IMR-90 (cell line): Measurements from ENCODE around the gene NPR3. TPM values are rescaled to one million over a fixed set of nuclear protein-coding genes. Genes with fewer than 3 reads are reported as not detected.

Source experiments
- ATAC-seq: fragments of 200-7000 bp; cut with Tn5 transposase; 2 replicates; pipeline ENCODE4 v1.9.1; 2020; ENCODE audit warnings: low read depth, mild to moderate bottlenecking, moderate library complexity
- BruUV-seq: library from RNA; stranded (reverse); fragments of 400-500 nt; replicated peaks from 2 replicates; lab custom pipeline; 2021; lab: Mats Ljungman, UMichigan
- CTCF ChIA-PET: fragments of 300-600 bp; formaldehyde crosslinking; extraction: SDS; loops from one replicate; lab custom pipeline; 2021; ENCODE audit warnings: antibody characterized with exemption; lab: Yijun Ruan, JAX
- POLR2A ChIA-PET: fragments of 300-600 bp; sonication (Branson Sonifier 250); formaldehyde crosslinking; loops from one replicate; lab custom pipeline; 2022; ENCODE audit warnings: antibody characterized with exemption; ENCODE audit not compliant: unreplicated experiment; lab: Charles Lee
- DNase-seq: peaks from one replicate; pipeline ENCODE4 v3.0.0; 2013
- H2AFZ ChIP-seq: replicated peaks from 2 replicates; pipeline ENCODE3; 2013; ENCODE audit warnings: low read length, mild to moderate bottlenecking; ENCODE audit not compliant: poor library complexity
- H2AK5ac ChIP-seq: 2 replicates; pipeline ENCODE4 v1.6.1; 2013; ENCODE audit warnings: low read depth, low read length, inconsistent platforms
- H2AK9ac ChIP-seq: replicated peaks from 2 replicates; pipeline ENCODE3; 2013; ENCODE audit warnings: mild to moderate bottlenecking, low read depth, low read length, moderate library complexity; ENCODE audit not compliant: poor library complexity
- H2BK120ac ChIP-seq: 2 replicates; pipeline ENCODE4 v1.6.1; 2013; ENCODE audit warnings: low read depth, low read length, inconsistent platforms
- H2BK15ac ChIP-seq: 3 replicates; pipeline ENCODE4 v1.6.1; 2013; ENCODE audit warnings: low read depth, low read length, inconsistent platforms
- H2BK20ac ChIP-seq: 2 replicates; pipeline ENCODE4 v1.6.1; 2013; ENCODE audit warnings: low read depth, mild to moderate bottlenecking, inconsistent platforms, low read length, moderate library complexity
- H2BK5ac ChIP-seq: 2 replicates; pipeline ENCODE4 v1.6.1; 2013; ENCODE audit warnings: mild to moderate bottlenecking, low read depth, low read length, inconsistent platforms; ENCODE audit not compliant: poor library complexity, severe bottlenecking
- H3K14ac ChIP-seq: replicated peaks from 2 replicates; pipeline ENCODE4 v1.6.1; 2013; ENCODE audit warnings: low read depth, low read length, inconsistent platforms
- H3K18ac ChIP-seq: 2 replicates; pipeline ENCODE4 v1.6.1; 2013; ENCODE audit warnings: low read depth, low read length, control low read depth
- H3K23ac ChIP-seq: 2 replicates; pipeline ENCODE4 v1.6.1; 2013; ENCODE audit warnings: low read depth, low read length, inconsistent platforms
- H3K27ac ChIP-seq: 2 replicates; pipeline ENCODE4 v1.5.1; 2013; ENCODE audit warnings: mild to moderate bottlenecking, control low read depth, low read length; ENCODE audit not compliant: insufficient read depth
- H3K27me3 ChIP-seq: 2 replicates; pipeline ENCODE4 v1.6.1; 2013; ENCODE audit warnings: low read length; ENCODE audit not compliant: control insufficient read depth, insufficient read depth
- H3K36me3 ChIP-seq: 2 replicates; pipeline ENCODE4 v1.6.1; 2013; ENCODE audit warnings: low read length, mixed read lengths; ENCODE audit not compliant: control insufficient read depth, insufficient read depth
- H3K4ac ChIP-seq: 2 replicates; pipeline ENCODE4 v1.6.1; 2013; ENCODE audit warnings: low read depth, low read length, inconsistent platforms
- H3K4me1 ChIP-seq: 2 replicates; pipeline ENCODE4 v1.6.1; 2013; ENCODE audit warnings: low read length, mixed read lengths; ENCODE audit not compliant: control insufficient read depth, insufficient read depth
- H3K4me2 ChIP-seq: 2 replicates; pipeline ENCODE4 v1.6.1; 2013; ENCODE audit warnings: low read depth, mild to moderate bottlenecking, control low read depth, low read length, moderate library complexity
- H3K4me3 ChIP-seq: 2 replicates; pipeline ENCODE4 v1.5.1; 2013; ENCODE audit warnings: low read depth, mild to moderate bottlenecking, control low read depth, low read length, moderate library complexity; ENCODE audit not compliant: insufficient read depth
- H3K56ac ChIP-seq: 2 replicates; pipeline ENCODE4 v1.6.1; 2013; ENCODE audit warnings: low read length, inconsistent platforms; ENCODE audit not compliant: insufficient read depth; ENCODE audit errors: extremely low read depth
- H3K79me1 ChIP-seq, 2 experiments: 2 replicates each; pipeline ENCODE4 v1.6.1; 2013; ENCODE audit warnings: low read length in 2 of 2, inconsistent platforms in 1 of 2, low read depth in 1 of 2
- H3K9ac ChIP-seq: 2 replicates; pipeline ENCODE4 v1.6.1; 2013; ENCODE audit warnings: low read depth, low read length, control low read depth
- H3K9me1 ChIP-seq: 2 replicates; pipeline ENCODE4 v1.6.1; 2013; ENCODE audit warnings: low read length, inconsistent platforms; ENCODE audit not compliant: insufficient read depth
- H3K9me3 ChIP-seq: 2 replicates; pipeline ENCODE4 v1.6.1; 2013; ENCODE audit warnings: low read length; ENCODE audit not compliant: control insufficient read depth, insufficient read depth
- H4K20me1 ChIP-seq: 2 replicates; pipeline ENCODE4 v1.6.1; 2013; ENCODE audit warnings: low read length, inconsistent platforms; ENCODE audit not compliant: insufficient read depth
- H4K5ac ChIP-seq: 2 replicates; pipeline ENCODE4 v1.6.1; 2013; ENCODE audit warnings: mild to moderate bottlenecking, low read depth, low read length, control low read depth
- H4K8ac ChIP-seq, 2 experiments: 2 replicates each; pipeline ENCODE4 v1.6.1; 2013; ENCODE audit warnings: low read depth in 2 of 2, low read length in 2 of 2, control low read depth in 1 of 2, inconsistent platforms in 1 of 2
- H4K91ac ChIP-seq: 2 replicates; pipeline ENCODE4 v1.6.1; 2013; ENCODE audit warnings: low read depth, low read length, inconsistent platforms; ENCODE audit not compliant: insufficient read depth
- BHLHE40 ChIP-seq: fragments of 150-350 bp; IDR thresholded peaks from 2 replicates; pipeline ENCODE4 v1.6.1; 2016; ENCODE audit warnings: mild to moderate bottlenecking, low read depth, low read length
- CEBPB ChIP-seq: IDR thresholded peaks from 2 replicates; pipeline ENCODE4 v1.6.1; 2012; ENCODE audit warnings: low read depth, low read length, improper control_type of control experiment
- CTCF ChIP-seq: conservative IDR thresholded peaks from 2 replicates; pipeline ENCODE4 v1.5.1; 2012; ENCODE audit warnings: mild to moderate bottlenecking, low read depth, low read length, improper control_type of control experiment
- FOS ChIP-seq: fragments of 150-350 bp; IDR thresholded peaks from 2 replicates; pipeline ENCODE4 v1.6.1; 2016; ENCODE audit warnings: low read depth, low read length
- MXI1 ChIP-seq: IDR thresholded peaks from 2 replicates; pipeline ENCODE4 v1.6.1; 2012; ENCODE audit warnings: low read depth, mild to moderate bottlenecking, low read length, moderate library complexity, borderline replicate concordance
- NFE2L2 ChIP-seq: fragments of 150-350 bp; IDR thresholded peaks from 2 replicates; pipeline ENCODE4 v1.6.1; 2016; ENCODE audit warnings: low read depth, mild to moderate bottlenecking, low read length
- POLR2A ChIP-seq: IDR thresholded peaks from 2 replicates; pipeline ENCODE4 v1.6.1; 2012; ENCODE audit warnings: mild to moderate bottlenecking, low read depth, low read length
- RFX5 ChIP-seq: IDR thresholded peaks from 2 replicates; pipeline ENCODE4 v1.8.0; 2012; ENCODE audit warnings: low read depth, mild to moderate bottlenecking, low read length, moderate library complexity
- SMC3 ChIP-seq: fragments of 150-350 bp; IDR thresholded peaks from 2 replicates; pipeline ENCODE4 v1.6.1; 2016; ENCODE audit warnings: low read depth, mild to moderate bottlenecking, antibody characterized with exemption, low read length, moderate library complexity
- USF2 ChIP-seq: fragments of 150-350 bp; IDR thresholded peaks from 2 replicates; pipeline ENCODE4 v1.6.1; 2017; ENCODE audit warnings: mild to moderate bottlenecking, antibody characterized with exemption, low read length, low read depth
- WGBS, 2 experiments: methylation state at CpG; one replicate each; pipeline versions ENCODE4 v1.1.5 to v1.1.7; 2013; ENCODE audit warnings: missing lambda C conversion rate in 2 of 2; ENCODE audit not compliant: insufficient read length in 1 of 2; ENCODE audit errors: extremely low coverage in 2 of 2; 5-methylcytosine and 5-hydroxymethylcytosine counted together
- dilution Hi-C: fragments of 300-500 bp; cut with HindIII; formaldehyde crosslinking; loops from one replicate; pipeline ENCODE4 v1.14.3; 2018; ENCODE audit warnings: low sequenced_read_pairs; ENCODE audit not compliant: unreplicated experiment
- in situ Hi-C: fragments of 300-500 bp; cut with MboI; formaldehyde crosslinking; loops from 3 replicates; pipeline ENCODE4 v1.14.3; 2019; ENCODE audit warnings: low sequenced_read_pairs, inconsistent platforms, mixed read lengths
- intact Hi-C: fragments of 100-400 bp; cut with micrococcal nuclease; formaldehyde crosslinking; loops from 2 replicates; pipeline ENCODE4 v1.10.0; 2022
- polyA plus RNA-seq, 3 experiments: library from polyadenylated mRNA; depleted of rRNA; stranded (reverse); fragments of >200 nt; gene quantifications; 2 replicates each; pipeline ENCODE4 v1.2.3, GENCODE V29; 2012; ENCODE audit warnings: low replicate concordance in 1 of 3
- total RNA-seq: library from RNA; depleted of rRNA; stranded (reverse); fragments of >200 nt; gene quantifications from 2 replicates; pipeline ENCODE4 v1.2.3, GENCODE V29; 2012

Gene NPR3
- total and polyA plus RNA-seq, 2 of the 4 experiments (the other 2 are of a cell fraction): 24.6 to 88.2 TPM

DNA sequence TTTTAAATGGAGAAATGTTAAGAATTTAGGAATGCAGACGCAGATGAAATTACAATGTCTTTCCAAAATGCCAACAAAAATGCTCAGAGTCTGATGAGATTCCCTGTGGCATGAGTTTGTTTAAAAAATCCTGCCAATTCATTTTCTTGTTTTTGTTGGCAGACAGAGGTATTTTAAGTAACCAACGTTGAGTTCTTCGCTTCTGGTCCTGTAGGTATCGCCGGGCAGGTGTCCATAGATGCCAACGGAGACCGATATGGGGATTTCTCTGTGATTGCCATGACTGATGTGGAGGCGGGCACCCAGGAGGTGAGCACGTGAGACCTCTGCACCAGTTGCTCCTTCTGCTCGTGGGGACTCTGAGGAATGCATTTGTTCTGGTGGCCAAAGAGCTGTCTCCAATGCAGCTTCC lies 69.4 kb downstream of the NPR3 start:
- no peaks in the 10 kb centered on the region for H3K27me3 ChIP-seq
- intact Hi-C loops: loop anchor here (10.0 kb wide), 1 partner anchor 134 kb away; no protein-coding TSS in a partner anchor
- no peak overlapping the region for H4K5ac ChIP-seq
- H3K18ac ChIP-seq: no peak overlapping the region
- ChIA-PET CTCF (no interaction called here), POLR2A (no interaction called here)
- H4K91ac ChIP-seq: no peak overlapping the region
- H3K4ac ChIP-seq: no peak overlapping the region
- no peak overlapping the region for H2BK15ac ChIP-seq
- no peak overlapping the region for H2BK5ac ChIP-seq
- H3K9ac ChIP-seq: no peak overlapping the region
- ATAC-seq (peak; percentile 57), DNase-seq (peak; percentile 17)
- in situ Hi-C loops: no loop called here
- TF ChIP-seq CEBPB (no peak), SMC3 (no peak), BHLHE40 (no peak), NFE2L2 (no peak), CTCF (no peak), MXI1 (no peak), USF2 (no peak), FOS (no peak), RFX5 (no peak), POLR2A (no peak)
- no peak overlapping the region for H2AK9ac ChIP-seq
- H3K4me3 ChIP-seq: no peak overlapping the region
- 82% methylated on average over 7 of the region's 10 CpGs; no CpG with 5 or more reads in 1 of the 2 experiments for WGBS, 2 experiments
- H3K9me3 ChIP-seq: no peaks in the 10 kb centered on the region
- peaks cover 4% of the 10 kb centered on the region for H3K4me1 ChIP-seq
- no peaks in the 10 kb centered on the region for H4K20me1 ChIP-seq
- H3K9me1 ChIP-seq: no peaks in the 10 kb centered on the region; the same call in 1 of the 2 replicates
- no peak overlapping the region for H4K8ac ChIP-seq
- H3K14ac ChIP-seq: no peak overlapping the region
- H3K23ac ChIP-seq: no peak overlapping the region
- dilution Hi-C loops: no loop called here
- H3K4me2 ChIP-seq: no peak overlapping the region
- H3K79me1 ChIP-seq: no peaks in the 10 kb centered on the region
- H3K36me3 ChIP-seq: peaks cover 38% of the 10 kb centered on the region
- H2AFZ ChIP-seq: no peak overlapping the region
- no TSS peak for BruUV-seq
- 0 out of 2 replicates have a peak overlapping the region, but pooled peaks have one; percentile 10 for H2BK120ac ChIP-seq
- H3K56ac ChIP-seq: no peak overlapping the region
- no peak overlapping the region for H3K27ac ChIP-seq
- H2AK5ac ChIP-seq: no peak overlapping the region
- H2BK20ac ChIP-seq: peak overlapping the region; percentile 44
